HCT116 (cell line): Measurements from ENCODE around the gene ZNF691. TPM values are rescaled to one million over a fixed set of nuclear protein-coding genes. Genes with fewer than 3 reads are reported as not detected.

Source experiments
- ATAC-seq: fragments of 200-7000 bp; cut with Tn5 transposase; 2 replicates; pipeline ENCODE4 v1.9.1; 2020; ENCODE audit warnings: mild to moderate bottlenecking, moderate library complexity
- BruUV-seq: library from RNA; stranded (reverse); fragments of 400-500 nt; replicated peaks from 2 replicates; lab custom pipeline; 2021; lab: Mats Ljungman, UMichigan
- CTCF ChIA-PET: fragments of 300-600 bp; sonication (Branson Sonifier 250); formaldehyde crosslinking; loops from one replicate; lab custom pipeline; 2021; ENCODE audit warnings: antibody characterized with exemption; lab: Charles Lee
- POLR2A ChIA-PET: fragments of 300-600, 350-600 bp; sonication (Branson Sonifier 250); formaldehyde crosslinking; loops from one replicate; lab custom pipeline; 2021; ENCODE audit warnings: antibody characterized with exemption; lab: Charles Lee
- RAD21 ChIA-PET, 2 experiments: fragments of 300-600 bp; sonication (Branson Sonifier 250); formaldehyde crosslinking; loops; one replicate each; lab custom pipeline; 2023; ENCODE audit warnings: low total read pairs in 2 of 2; ENCODE audit not compliant: uncharacterized antibody in 2 of 2, unreplicated experiment in 2 of 2, low non-redundant PET in 1 of 2; lab: Charles Lee
- DNase-seq: peaks from one replicate; pipeline ENCODE4 v3.0.0-alpha.2; 2010; ENCODE audit warnings: low read depth, low spot score
- H2AFZ ChIP-seq: fragments of 200-600 bp; shearing (Covaris generic), sonication (generic); 2 replicates; pipeline ENCODE4 v1.6.1; 2017; ENCODE audit warnings: low read depth, mixed run types, mixed read lengths, antibody characterized with exemption, low read length; ENCODE audit not compliant: poor library complexity, severe bottlenecking
- H3K27ac ChIP-seq: 2 replicates; pipeline ENCODE4 v1.5.1; 2012; ENCODE audit warnings: low read depth, low read length
- H3K27me3 ChIP-seq: fragments of 200-600 bp; sonication (generic); 2 replicates; pipeline ENCODE4 v1.6.1; 2016; ENCODE audit warnings: mixed run types, low read length, mixed read lengths; ENCODE audit not compliant: insufficient read depth
- H3K36me3 ChIP-seq, 2 experiments: fragments of 200-500 bp in 1 of 2; fragments of 200-600 bp in 1 of 2; sonication (Bioruptor generic) in 1 of 2; sonication (generic) in 1 of 2; 2 replicates each; pipeline versions ENCODE4 v1.5.1 to v1.6.1; 2014 to 2016; ENCODE audit warnings: low read length in 2 of 2, inconsistent platforms in 1 of 2, mixed read lengths in 1 of 2, mixed run types in 1 of 2; ENCODE audit not compliant: insufficient read depth in 2 of 2, control insufficient read depth in 1 of 2
- H3K4me1 ChIP-seq, 2 experiments: fragments of 200-600 bp in 1 of 2; sonication (generic) in 1 of 2; 2 replicates each; pipeline versions ENCODE4 v1.5.1 to v1.6.1; 2012 to 2017; ENCODE audit warnings: low read length in 2 of 2, inconsistent platforms in 1 of 2, mild to moderate bottlenecking in 1 of 2, mixed read lengths in 1 of 2, mixed run types in 1 of 2, moderate library complexity in 1 of 2; ENCODE audit not compliant: insufficient read depth in 2 of 2, control insufficient read depth in 1 of 2
- H3K4me2 ChIP-seq: fragments of 200-600 bp; sonication (generic); 2 replicates; pipeline ENCODE4 v1.6.1; 2017; ENCODE audit warnings: mixed run types, low read length, mixed read lengths
- H3K4me3 ChIP-seq, 2 experiments: fragments of 200-600 bp in 1 of 2; sonication (generic) in 1 of 2; replicated peaks in 1 of 2; 2 replicates each; pipeline ENCODE4 v1.5.1; 2011 to 2016; ENCODE audit warnings: low read length in 2 of 2, control low read depth in 1 of 2, low read depth in 1 of 2, mild to moderate bottlenecking in 1 of 2, mixed read lengths in 1 of 2, mixed run types in 1 of 2
- H3K79me2 ChIP-seq: fragments of 200-600 bp; sonication (generic); 2 replicates; pipeline ENCODE4 v1.6.1; 2017; ENCODE audit warnings: mild to moderate bottlenecking, mixed run types, low read length, moderate library complexity, mixed read lengths; ENCODE audit not compliant: insufficient read depth
- H3K9ac ChIP-seq: fragments of 200-600 bp; sonication (generic); 2 replicates; pipeline ENCODE4 v1.6.1; 2016; ENCODE audit warnings: low read length, mixed read lengths
- H3K9me2 ChIP-seq: fragments of 200-600 bp; sonication (generic), shearing (Covaris generic); 2 replicates; pipeline ENCODE4 v1.6.1; 2017; ENCODE audit warnings: mixed run types, mild to moderate bottlenecking, moderate library complexity; ENCODE audit not compliant: insufficient read depth
- H3K9me3 ChIP-seq, 2 experiments: fragments of 200-500 bp in 1 of 2; fragments of 200-600 bp in 1 of 2; sonication (Bioruptor generic) in 1 of 2; sonication (generic) in 1 of 2; 2 replicates each; pipeline ENCODE4 v1.6.1; 2014 to 2017; ENCODE audit warnings: low read length in 2 of 2, mixed read lengths in 2 of 2, inconsistent platforms in 1 of 2, low read depth in 1 of 2, mild to moderate bottlenecking in 1 of 2, mixed run types in 1 of 2, moderate library complexity in 1 of 2; ENCODE audit not compliant: control insufficient read depth in 1 of 2, insufficient read depth in 1 of 2
- H4K20me1 ChIP-seq: fragments of 200-600 bp; sonication (generic), shearing (Covaris generic); 2 replicates; pipeline ENCODE4 v1.6.1; 2017; ENCODE audit warnings: mixed run types, mild to moderate bottlenecking, moderate library complexity; ENCODE audit not compliant: insufficient read depth
- CBX3 ChIP-seq: IDR thresholded peaks from 2 replicates; pipeline ENCODE4 v1.6.1; 2012; ENCODE audit warnings: low read depth
- SIN3A ChIP-seq: IDR thresholded peaks from 2 replicates; pipeline ENCODE4 v1.6.1; 2012; ENCODE audit warnings: low read depth
- SRF ChIP-seq: IDR thresholded peaks from 2 replicates; pipeline ENCODE4 v1.6.1; 2012; ENCODE audit warnings: low read depth
- TCF7L2 ChIP-seq: IDR thresholded peaks from 2 replicates; pipeline ENCODE4 v1.7.0; 2011; ENCODE audit warnings: borderline replicate concordance, inconsistent platforms; ENCODE audit not compliant: insufficient read depth, insufficient read length; ENCODE audit errors: extremely low read depth
- YY1 ChIP-seq: IDR thresholded peaks from 2 replicates; pipeline ENCODE4 v1.6.1; 2011; ENCODE audit warnings: low read length, low read depth, moderate library complexity, mild to moderate bottlenecking; ENCODE audit not compliant: insufficient replicate concordance; ENCODE audit errors: extremely low read depth
- ZFX ChIP-seq: fragments of 450-650 bp; IDR thresholded peaks from 2 replicates; pipeline ENCODE4 v1.6.1; 2017
- ZNF274 ChIP-seq: fragments of 200-500 bp; sonication (Bioruptor generic); IDR thresholded peaks from 2 replicates; pipeline ENCODE4 v1.6.1; 2014; ENCODE audit warnings: mild to moderate bottlenecking, low read depth, low read length, inconsistent platforms
- intact Hi-C: fragments of 100-400 bp; cut with micrococcal nuclease; formaldehyde crosslinking; loops from 2 replicates; pipeline ENCODE4 v1.10.0; 2022
- total RNA-seq: library from RNA; stranded (reverse); gene quantifications from one replicate; pipeline ENCODE4 v1.2.1, GENCODE V29; 2021; ENCODE audit not compliant: unreplicated experiment
- TF ChIP-seq, protein P1 (sequence below): IDR thresholded peaks from 2 replicates; pipeline ENCODE4 v1.6.1; 2012; ENCODE audit warnings: low read depth
- TF ChIP-seq, protein P2 (sequence below): IDR thresholded peaks from 2 replicates; pipeline ENCODE4 v1.6.1; 2012
- TF ChIP-seq, protein P3 (sequence below): IDR thresholded peaks from 2 replicates; pipeline ENCODE4 v1.6.1; 2012

The ZNF691 gene
- total RNA-seq, 1 experiment from 2014 or later = 11.1 TPM

DNA sequence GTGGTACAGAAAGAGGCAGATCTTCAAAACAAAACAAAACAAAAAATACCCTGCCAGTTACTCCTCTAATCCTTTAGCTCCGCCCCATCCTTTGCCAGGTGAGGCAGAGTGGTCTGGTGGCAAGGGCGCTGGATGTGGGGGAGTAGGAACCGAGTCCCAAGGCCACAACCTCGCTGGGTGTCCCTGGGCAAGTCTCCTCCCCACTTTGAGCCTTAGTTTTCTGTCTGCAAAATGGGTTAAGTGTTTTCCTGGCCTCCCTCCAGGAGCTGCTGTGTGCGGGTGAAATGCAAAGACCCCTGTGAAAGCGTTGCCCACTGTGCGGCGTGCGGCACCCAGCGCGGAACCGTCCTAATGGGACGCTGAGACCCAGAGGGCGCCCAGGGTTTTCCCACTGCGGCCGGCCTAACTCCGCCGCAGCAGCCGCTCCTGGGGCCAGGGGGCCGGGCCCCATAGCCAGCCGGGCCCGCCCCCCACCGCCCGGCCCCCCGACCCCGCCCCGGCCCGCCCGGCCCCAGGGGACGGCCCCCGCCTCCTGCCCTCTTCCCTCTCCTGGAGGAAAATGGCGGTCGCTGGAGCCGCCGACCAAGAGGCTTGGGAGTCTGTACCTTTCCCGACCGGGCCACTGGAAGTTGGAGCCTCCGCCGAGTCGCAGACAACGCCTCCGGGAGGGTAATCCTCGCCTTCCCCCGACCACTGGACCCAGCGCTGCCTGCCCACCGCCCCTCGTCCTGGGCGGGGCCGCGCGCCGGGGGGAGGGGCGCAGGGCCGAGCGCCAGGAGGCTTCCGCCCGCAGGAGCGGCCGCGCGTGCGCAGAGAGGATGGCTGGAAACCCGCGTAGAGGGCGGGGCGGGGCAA lies 29.6 kb upstream of the ZNF691 start, which contains the start of the genes ERMAP and SVBP (continued):
- TF ChIP-seq, protein P1, sequence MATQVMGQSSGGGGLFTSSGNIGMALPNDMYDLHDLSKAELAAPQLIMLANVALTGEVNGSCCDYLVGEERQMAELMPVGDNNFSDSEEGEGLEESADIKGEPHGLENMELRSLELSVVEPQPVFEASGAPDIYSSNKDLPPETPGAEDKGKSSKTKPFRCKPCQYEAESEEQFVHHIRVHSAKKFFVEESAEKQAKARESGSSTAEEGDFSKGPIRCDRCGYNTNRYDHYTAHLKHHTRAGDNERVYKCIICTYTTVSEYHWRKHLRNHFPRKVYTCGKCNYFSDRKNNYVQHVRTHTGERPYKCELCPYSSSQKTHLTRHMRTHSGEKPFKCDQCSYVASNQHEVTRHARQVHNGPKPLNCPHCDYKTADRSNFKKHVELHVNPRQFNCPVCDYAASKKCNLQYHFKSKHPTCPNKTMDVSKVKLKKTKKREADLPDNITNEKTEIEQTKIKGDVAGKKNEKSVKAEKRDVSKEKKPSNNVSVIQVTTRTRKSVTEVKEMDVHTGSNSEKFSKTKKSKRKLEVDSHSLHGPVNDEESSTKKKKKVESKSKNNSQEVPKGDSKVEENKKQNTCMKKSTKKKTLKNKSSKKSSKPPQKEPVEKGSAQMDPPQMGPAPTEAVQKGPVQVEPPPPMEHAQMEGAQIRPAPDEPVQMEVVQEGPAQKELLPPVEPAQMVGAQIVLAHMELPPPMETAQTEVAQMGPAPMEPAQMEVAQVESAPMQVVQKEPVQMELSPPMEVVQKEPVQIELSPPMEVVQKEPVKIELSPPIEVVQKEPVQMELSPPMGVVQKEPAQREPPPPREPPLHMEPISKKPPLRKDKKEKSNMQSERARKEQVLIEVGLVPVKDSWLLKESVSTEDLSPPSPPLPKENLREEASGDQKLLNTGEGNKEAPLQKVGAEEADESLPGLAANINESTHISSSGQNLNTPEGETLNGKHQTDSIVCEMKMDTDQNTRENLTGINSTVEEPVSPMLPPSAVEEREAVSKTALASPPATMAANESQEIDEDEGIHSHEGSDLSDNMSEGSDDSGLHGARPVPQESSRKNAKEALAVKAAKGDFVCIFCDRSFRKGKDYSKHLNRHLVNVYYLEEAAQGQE = no peak
- TF ChIP-seq YY1 (peak; percentile 91), ZFX (peak; percentile 29; the same call in 1 of the 2 replicates), CBX3 (no peak)
- TF ChIP-seq, protein P2, sequence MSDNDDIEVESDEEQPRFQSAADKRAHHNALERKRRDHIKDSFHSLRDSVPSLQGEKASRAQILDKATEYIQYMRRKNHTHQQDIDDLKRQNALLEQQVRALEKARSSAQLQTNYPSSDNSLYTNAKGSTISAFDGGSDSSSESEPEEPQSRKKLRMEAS = no peak

DNA sequence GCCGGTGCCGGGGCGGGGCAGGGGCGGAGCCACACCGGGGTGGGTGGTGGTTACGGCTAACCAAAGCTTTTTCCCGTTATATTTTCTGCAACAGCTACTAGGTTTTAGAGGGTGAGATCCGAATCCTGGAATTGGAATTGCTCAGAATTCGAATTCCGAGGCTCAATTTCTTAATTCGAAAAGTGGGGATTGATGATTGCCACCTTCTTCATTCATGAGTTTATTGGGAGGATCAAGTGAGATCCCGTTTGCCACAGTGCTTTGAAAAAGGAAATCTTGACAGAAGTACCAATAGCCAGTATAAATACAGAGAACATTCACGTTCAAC lies 29.0 kb upstream of the ZNF691 start:
- Histone ChIP-seq H3K36me3 (no peaks in the 10 kb centered on the region), H3K27ac (0 out of 2 replicates have a peak overlapping the region, but pooled peaks have one; percentile 92), H3K4me2 (peak overlapping the region; percentile 97), H2AFZ (no peak overlapping the region), H3K27me3 (no peaks in the 10 kb centered on the region), H4K20me1 (no peaks in the 10 kb centered on the region), H3K79me2 (0 out of 2 replicates have a peak, but pooled peaks cover 3% of the 10 kb centered on the region), H3K9me2 (no peaks in the 10 kb centered on the region), H3K4me3 (peak overlapping the region; percentile 35 to 82), H3K9me3 (no peaks in the 10 kb centered on the region)
- BruUV-seq = no TSS peak
- intact Hi-C loops = no loop called here
- no peak for ATAC-seq
- POLR2A ChIA-PET = interaction anchor here (0.6 to 3.3 kb wide), 4 partner anchors 10 to 38 kb away, joined by 3 to 14 read pairs (median 4); partner anchors contain the start of gene ZNF691
- TF ChIP-seq ZNF274 = no peak
- TF ChIP-seq ZFX = no peak
- TF ChIP-seq, protein P1 = no peak
- TF ChIP-seq TCF7L2 = no peak
- TF ChIP-seq, protein P3, sequence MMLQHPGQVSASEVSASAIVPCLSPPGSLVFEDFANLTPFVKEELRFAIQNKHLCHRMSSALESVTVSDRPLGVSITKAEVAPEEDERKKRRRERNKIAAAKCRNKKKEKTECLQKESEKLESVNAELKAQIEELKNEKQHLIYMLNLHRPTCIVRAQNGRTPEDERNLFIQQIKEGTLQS = no peak
- TF ChIP-seq, protein P2 = no peak
- TF ChIP-seq YY1 = no peak
- no peak; the same call in 1 of the 2 replicates for TF ChIP-seq SIN3A
- TF ChIP-seq SRF = no peak
- TF ChIP-seq, all 23 proteins: peak for 0
- Histone ChIP-seq H3K9ac (peak overlapping the region; percentile 85), H3K4me1 (peaks cover 11 to 28% of the 10 kb centered on the region in 2 experiments; a peak in 3 of 4 replicates)
- RAD21 ChIA-PET = interaction anchor here in 1 of 2 experiments (1.6 kb wide), 1 partner anchor 256 kb away, joined by 5 read pairs; no protein-coding TSS in a partner anchor
- CTCF ChIA-PET = interaction anchor here (0.5 to 1.4 kb wide), 2 partner anchors 29 to 256 kb away, joined by 3 read pairs; partner anchors contain the start of gene ZNF691
- no peak for DNase-seq
